ENCODE data around the gene RNF13. TPM values are rescaled to one million over a fixed set of nuclear protein-coding genes. Genes with fewer than 3 reads are reported as not detected.

The RNF13 gene
- total and polyA plus RNA-seq, 9 donors, result 49.4 to 89.4 (median 54.1) TPM

DNA sequence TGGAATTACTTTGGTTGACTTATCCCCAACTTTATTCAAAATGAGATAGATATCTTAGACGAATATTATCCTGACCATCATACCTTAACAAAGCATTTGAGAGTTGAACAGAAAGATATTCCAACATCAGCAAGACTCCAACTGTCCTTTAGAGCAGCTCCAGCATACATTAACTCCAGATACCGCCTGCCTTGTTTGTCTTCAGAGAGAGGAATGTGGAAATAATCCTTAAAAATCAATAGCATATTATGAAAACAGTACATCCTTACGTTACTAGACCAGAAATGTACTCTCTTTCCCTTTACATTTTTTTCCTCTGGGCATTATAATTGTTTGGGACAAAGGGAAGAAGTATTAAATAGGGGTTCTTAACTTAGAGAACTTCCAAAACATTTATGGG is 22.3 kb upstream of the RNF13 start:
- intact Hi-C loops (cut with DNase I), result no loop called here
- Histone ChIP-seq H3K27me3 (no peaks in the 10 kb centered on the region), H3K36me3 (no peaks in the 10 kb centered on the region), H3K9me3 (no peaks in the 10 kb centered on the region), H3K27ac (no peak overlapping the region), H3K4me3 (no peak overlapping the region), H3K4me1 (ENCODE audit: insufficient read depth) (no peaks in the 10 kb centered on the region)
- no peak for TF ChIP-seq EP300 (IDR thresholded peaks at IDR 0.05)
- no peak for TF ChIP-seq POLR2A (IDR thresholded peaks at IDR 0.05)
- TF ChIP-seq, protein P1, sequence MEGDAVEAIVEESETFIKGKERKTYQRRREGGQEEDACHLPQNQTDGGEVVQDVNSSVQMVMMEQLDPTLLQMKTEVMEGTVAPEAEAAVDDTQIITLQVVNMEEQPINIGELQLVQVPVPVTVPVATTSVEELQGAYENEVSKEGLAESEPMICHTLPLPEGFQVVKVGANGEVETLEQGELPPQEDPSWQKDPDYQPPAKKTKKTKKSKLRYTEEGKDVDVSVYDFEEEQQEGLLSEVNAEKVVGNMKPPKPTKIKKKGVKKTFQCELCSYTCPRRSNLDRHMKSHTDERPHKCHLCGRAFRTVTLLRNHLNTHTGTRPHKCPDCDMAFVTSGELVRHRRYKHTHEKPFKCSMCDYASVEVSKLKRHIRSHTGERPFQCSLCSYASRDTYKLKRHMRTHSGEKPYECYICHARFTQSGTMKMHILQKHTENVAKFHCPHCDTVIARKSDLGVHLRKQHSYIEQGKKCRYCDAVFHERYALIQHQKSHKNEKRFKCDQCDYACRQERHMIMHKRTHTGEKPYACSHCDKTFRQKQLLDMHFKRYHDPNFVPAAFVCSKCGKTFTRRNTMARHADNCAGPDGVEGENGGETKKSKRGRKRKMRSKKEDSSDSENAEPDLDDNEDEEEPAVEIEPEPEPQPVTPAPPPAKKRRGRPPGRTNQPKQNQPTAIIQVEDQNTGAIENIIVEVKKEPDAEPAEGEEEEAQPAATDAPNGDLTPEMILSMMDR (IDR thresholded peaks at IDR 0.05), result no peak
- 58 to 74% (median 64%) methylated on average over 3 of the region's 3 CpGs for WGBS, 3 donors
- DNase-seq, result no peak

DNA sequence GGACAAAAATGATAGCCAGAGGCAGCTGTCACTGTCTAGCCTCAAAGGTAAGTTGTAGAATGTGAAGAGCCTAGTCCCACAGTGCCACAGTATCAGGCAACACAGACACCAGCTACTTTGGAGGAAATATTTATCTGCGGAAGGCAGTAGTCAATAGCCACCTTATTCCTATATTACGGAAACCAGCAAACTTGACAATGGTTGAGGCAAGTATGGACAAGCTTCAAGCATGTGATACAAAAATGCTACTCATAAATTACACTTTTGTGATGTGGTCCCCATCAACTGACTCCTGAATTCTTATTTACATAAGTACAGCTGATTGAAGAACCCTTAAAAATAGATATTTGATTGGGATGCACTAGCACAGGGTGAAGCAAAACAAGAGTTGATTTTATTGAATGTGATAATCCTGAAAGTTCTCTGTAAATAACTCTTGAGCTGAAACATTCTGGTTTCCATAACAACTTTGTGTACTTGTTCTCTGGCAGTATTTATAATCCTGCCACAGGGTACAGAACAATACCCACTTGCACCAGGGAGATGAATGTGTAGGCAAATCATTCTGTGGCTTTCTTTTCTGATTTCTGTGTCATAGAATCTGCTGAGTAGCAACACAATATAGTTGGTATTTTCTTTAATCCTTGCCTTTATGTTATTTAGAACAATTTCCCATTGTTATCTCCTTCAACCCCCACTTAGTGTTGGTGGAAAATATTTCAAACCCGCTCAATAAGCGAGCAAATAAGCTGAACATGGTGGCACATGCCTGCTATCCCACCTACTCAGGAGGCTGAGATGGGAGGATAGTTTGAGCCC is 20.4 kb upstream of the RNF13 start, which contains the start of gene ANKUB1:
ANKUB1 (minus strand) TSS at position 103 of the 819 bp plus-strand sequence. CDS start 188 bp downstream, outside the sequence.
- TF ChIP-seq, protein P1 (IDR thresholded peaks at IDR 0.05), result no peak
- TF ChIP-seq EP300 (IDR thresholded peaks at IDR 0.05) (no peak), POLR2A (IDR thresholded peaks at IDR 0.05) (no peak)
- Histone ChIP-seq H3K9me3 (no peaks in the 10 kb centered on the region), H3K4me3 (no peak within 1 kb of the TSS), H3K4me1 (ENCODE audit: insufficient read depth) (no peaks in the 10 kb centered on the region), H3K36me3 (no peaks in the 10 kb centered on the region), H3K27ac (no peak within 1 kb of the TSS), H3K27me3 (no peaks in the 10 kb centered on the region)
- no peak for DNase-seq
- intact Hi-C loops (cut with DNase I), result no loop called here
- 91% methylated on average over 4 of the region's 4 CpGs for WGBS, 3 donors

DNA sequence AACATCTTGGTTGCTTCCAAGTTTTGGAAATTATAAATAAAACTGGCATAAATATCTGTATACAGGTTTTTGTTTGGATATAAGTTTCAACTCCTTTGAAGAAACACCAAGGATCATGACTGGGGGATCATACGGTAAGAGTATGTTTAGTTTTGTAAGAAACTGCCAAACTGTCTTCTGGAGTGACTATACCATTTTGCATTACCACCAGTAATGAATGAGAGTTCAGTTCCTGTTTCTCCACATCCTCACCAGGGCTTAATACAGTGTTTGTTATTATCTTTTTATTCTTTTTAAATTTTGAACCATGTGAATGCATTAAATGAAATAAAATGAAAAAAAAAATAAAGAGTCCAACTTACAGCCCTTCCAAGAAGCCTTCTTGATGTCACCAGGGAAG is 17.0 kb upstream of the RNF13 start:
- DNase-seq, result no peak
- WGBS, 3 donors, result 84 to 91% (median 89%) methylated on average over 1 of the region's 1 CpG

DNA sequence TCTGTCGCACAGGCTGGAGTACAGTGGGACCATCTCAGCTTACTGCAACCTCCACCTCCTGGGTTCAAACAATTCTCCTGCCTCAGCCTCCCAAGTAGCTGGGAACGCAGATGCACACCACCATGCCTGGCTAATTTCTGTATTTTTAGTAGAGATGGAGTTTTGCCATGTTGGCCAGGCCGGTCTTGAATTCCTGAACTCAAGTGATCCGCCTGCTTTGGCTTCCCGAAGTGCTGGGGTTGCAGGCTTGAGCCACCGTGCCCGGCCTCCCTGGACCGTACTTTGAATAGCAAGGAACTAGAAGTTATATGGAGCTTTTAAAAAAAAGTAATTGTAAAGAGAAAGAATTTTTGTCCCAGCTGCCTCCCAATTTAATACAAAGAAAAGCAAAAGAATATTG is 12.3 kb upstream of the RNF13 start:
- Histone ChIP-seq H3K27me3 (no peaks in the 10 kb centered on the region), H3K4me3 (no peak overlapping the region), H3K36me3 (no peaks in the 10 kb centered on the region), H3K9me3 (no peaks in the 10 kb centered on the region), H3K4me1 (ENCODE audit: insufficient read depth) (no peaks in the 10 kb centered on the region), H3K27ac (no peak overlapping the region)
- DNase-seq, result no peak
- 85 to 89% (median 88%) methylated on average over 8 of the region's 8 CpGs for WGBS, 3 donors
- intact Hi-C loops (cut with DNase I), result loop anchor here in 1 of 4 donors (10.0 kb wide), 1 partner anchor 306 kb away; no protein-coding TSS in a partner anchor
- TF ChIP-seq EP300 (IDR thresholded peaks at IDR 0.05), result no peak
- TF ChIP-seq, protein P1 (IDR thresholded peaks at IDR 0.05), result no peak

More for the DNA sequence above, 17.0 kb upstream of the RNF13 start:
- H3K27me3 ChIP-seq, result no peaks in the 10 kb centered on the region
- no peaks in the 10 kb centered on the region for H3K4me1 ChIP-seq (ENCODE audit: insufficient read depth)
- TF ChIP-seq POLR2A (IDR thresholded peaks at IDR 0.05), result no peak
- no peak for TF ChIP-seq EP300 (IDR thresholded peaks at IDR 0.05)
- TF ChIP-seq, protein P1 (IDR thresholded peaks at IDR 0.05), result no peak
- H3K36me3 ChIP-seq, result no peaks in the 10 kb centered on the region
- intact Hi-C loops (cut with DNase I), result no loop called here
- no peak overlapping the region for H3K4me3 ChIP-seq
- no peaks in the 10 kb centered on the region for H3K9me3 ChIP-seq
- H3K27ac ChIP-seq, result no peak overlapping the region
